ENCODE measurements around the gene NIN.

DNA sequence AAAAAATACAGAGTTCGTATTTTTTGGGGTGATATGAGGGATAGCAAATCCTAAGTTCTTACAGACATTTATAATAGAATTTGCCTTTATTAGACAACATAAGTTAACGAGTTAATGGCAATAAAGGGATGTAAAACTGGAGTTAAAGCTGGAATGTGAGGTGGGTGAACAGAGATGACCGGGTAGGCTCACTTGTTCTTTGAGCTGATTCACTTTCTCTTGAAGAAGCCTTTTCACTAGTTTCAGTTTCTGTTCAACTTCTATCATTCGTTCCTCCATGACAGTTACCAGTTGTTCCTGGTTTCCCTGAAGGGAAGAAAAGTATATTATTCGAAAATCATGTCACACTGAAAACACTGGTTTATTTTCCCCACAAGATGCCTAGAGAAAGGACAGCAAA, 105.2 kb downstream of the NIN start:
- TF ChIP-seq POLR2AphosphoS5 (IDR thresholded peaks at IDR 0.05; ENCODE audit: low read depth, low read length) (no peak), TAF1 (IDR thresholded peaks at IDR 0.05; ENCODE audit: borderline replicate concordance, insufficient read depth, low read length) (no peak), SIN3A (IDR thresholded peaks at IDR 0.05; ENCODE audit: borderline replicate concordance, insufficient read depth, low read length) (no peak), REST (IDR thresholded peaks at IDR 0.05; ENCODE audit: insufficient read depth in 1 of 2, low read depth in 2 of 2, low read length in 2 of 2) (no peak), FOXP2 (optimal IDR thresholded peaks at IDR 0.05; ENCODE audit: borderline replicate concordance, extremely low read depth, extremely low read length, insufficient read depth) (no peak)

Data from PFSK-1 (cell line).